Colon (tissue), 2 donors: Measurements from ENCODE around the gene ALOX12B.
"Not testable (repeated sequence)": the region's sequence is repeated elsewhere in the genome, so short reads cannot be mapped to it uniquely, and the experiment has no call there.

ENCODE experiments used
- FAIRE-seq: peaks from 2 replicates; lab custom pipeline; 2012; peaks lifted over from hg19 to GRCh38; lab: Jason Lieb, UNC
- donor health status: control.
- donor health status: control.

ALOX12B gene

GRCh38 chr17:8041979-8042378 lies 45.5 kb downstream of the ALOX12B start:
- FAIRE-seq = no peak

- no peak for FAIRE-seq
Observed at GRCh38 chr17:8041249-8041928, 46.1 kb downstream of the ALOX12B start.

GRCh38 chr17:8039611-8040168 lies 47.8 kb downstream of the ALOX12B start:
- no peak for FAIRE-seq

GRCh38 chr17:8038954-8039610 lies 48.4 kb downstream of the ALOX12B start, which contains the start of gene ALOX15B:
Gene ALOX15B (plus strand): TSS chr17:8039059. CDS start chr17:8039156, 97 bp downstream.
- no peak for FAIRE-seq

- FAIRE-seq = no peak
Observed at GRCh38 chr17:8032442-8032841, 55.1 kb downstream of the ALOX12B start.

GRCh38 chr17:8031950-8032349 lies 55.6 kb downstream of the ALOX12B start:
- FAIRE-seq = no peak

- no peak for FAIRE-seq
Observed at GRCh38 chr17:8031261-8031661, 56.3 kb downstream of the ALOX12B start.

GRCh38 chr17:8029121-8029520 lies 58.4 kb downstream of the ALOX12B start:
- FAIRE-seq = no peak

GRCh38 chr17:8025176-8025911 lies 62.2 kb downstream of the ALOX12B start:
- FAIRE-seq = no peak

GRCh38 chr17:8024161-8024560 lies 63.4 kb downstream of the ALOX12B start:
- not testable (repeated sequence) for FAIRE-seq
